Measurements from ENCODE around the gene NFKBIA.

- TF ChIP-seq CTCF (IDR thresholded peaks at IDR 0.05; ENCODE audit: borderline replicate concordance, extremely low read depth, low read length, poor library complexity, severe bottlenecking) (no peak), EZH2 (IDR thresholded peaks at IDR 0.05; ENCODE audit: borderline replicate concordance, low read depth, low read length, severe bottlenecking) (no peak)
These were observed 19.1 kb upstream of the NFKBIA start for GRCh38 chr14:35423621-35424020.

Data from DND-41 (cell line).